Liver (tissue), 4 donors: ENCODE results near the gene WDR12. TPM values are rescaled to one million over a fixed set of nuclear protein-coding genes. Genes with fewer than 3 reads are reported as not detected.

Experiments
- polyA plus RNA-seq, 2 donors: library from polyadenylated mRNA; stranded (reverse) in 1 of 2; unstranded in 1 of 2; fragments of 200-250 nt in 1 of 2; fragments of >200 nt in 1 of 2; fragmentation: Nextera tagmentation in 1 of 2; extraction: Ambion mirVana in 1 of 2; gene quantifications; one replicate each; pipeline versions ENCODE4 v1.2.1 to v1.2.3, GENCODE V29; 2013 to 2015
- total RNA-seq, 2 donors: library from RNA; depleted of rRNA; stranded (reverse); fragments of >200 nt; gene quantifications; one replicate each; pipeline ENCODE4 v1.2.3, GENCODE V29; 2014
- donor health status: healthy.
- donor health status: healthy.
- donor health status: healthy.

Gene WDR12
- total and polyA plus RNA-seq, 4 donors, result 6.6 to 26.1 (median 18.4) TPM

Other genes with a start within 250 kb of the WDR12 start
- gene ICA1L, start 39.9 kb downstream of the WDR12 start, total RNA-seq, result 1 to 10 TPM in 1 of 2 donors, under 1 TPM in 1; 0.92 to 1.7 TPM
- gene ICA1L, start 39.9 kb downstream of the WDR12 start, polyA plus RNA-seq, result under 1 TPM; 0.15 to 0.65 TPM
- gene CARF, start 602 bp upstream of the WDR12 start, total RNA-seq, result 1 to 10 TPM; 3.6 to 4.3 TPM
- 1 to 10 TPM in 1 of 2 donors, under 1 TPM in 1; 0.98 to 2.2 TPM for gene CARF, start 602 bp upstream of the WDR12 start, polyA plus RNA-seq
- 10 to 100 TPM; 12.0 to 47.9 TPM for gene NBEAL1, start 103.2 kb upstream of the WDR12 start, total RNA-seq
- 10 to 100 TPM in 1 of 2 donors, 1 to 10 TPM in 1; 4.4 to 22.1 TPM for gene NBEAL1, start 103.2 kb upstream of the WDR12 start, polyA plus RNA-seq